GM15510 (cell line): ENCODE data around the gene LRP5.

Experiments
- POLR2A ChIP-seq: IDR thresholded peaks from 3 replicates; pipeline ENCODE4 v1.6.1; 2011; ENCODE audit warnings: borderline replicate concordance; ENCODE audit not compliant: insufficient read length; ENCODE audit errors: extremely low read depth

The LRP5 gene

DNA sequence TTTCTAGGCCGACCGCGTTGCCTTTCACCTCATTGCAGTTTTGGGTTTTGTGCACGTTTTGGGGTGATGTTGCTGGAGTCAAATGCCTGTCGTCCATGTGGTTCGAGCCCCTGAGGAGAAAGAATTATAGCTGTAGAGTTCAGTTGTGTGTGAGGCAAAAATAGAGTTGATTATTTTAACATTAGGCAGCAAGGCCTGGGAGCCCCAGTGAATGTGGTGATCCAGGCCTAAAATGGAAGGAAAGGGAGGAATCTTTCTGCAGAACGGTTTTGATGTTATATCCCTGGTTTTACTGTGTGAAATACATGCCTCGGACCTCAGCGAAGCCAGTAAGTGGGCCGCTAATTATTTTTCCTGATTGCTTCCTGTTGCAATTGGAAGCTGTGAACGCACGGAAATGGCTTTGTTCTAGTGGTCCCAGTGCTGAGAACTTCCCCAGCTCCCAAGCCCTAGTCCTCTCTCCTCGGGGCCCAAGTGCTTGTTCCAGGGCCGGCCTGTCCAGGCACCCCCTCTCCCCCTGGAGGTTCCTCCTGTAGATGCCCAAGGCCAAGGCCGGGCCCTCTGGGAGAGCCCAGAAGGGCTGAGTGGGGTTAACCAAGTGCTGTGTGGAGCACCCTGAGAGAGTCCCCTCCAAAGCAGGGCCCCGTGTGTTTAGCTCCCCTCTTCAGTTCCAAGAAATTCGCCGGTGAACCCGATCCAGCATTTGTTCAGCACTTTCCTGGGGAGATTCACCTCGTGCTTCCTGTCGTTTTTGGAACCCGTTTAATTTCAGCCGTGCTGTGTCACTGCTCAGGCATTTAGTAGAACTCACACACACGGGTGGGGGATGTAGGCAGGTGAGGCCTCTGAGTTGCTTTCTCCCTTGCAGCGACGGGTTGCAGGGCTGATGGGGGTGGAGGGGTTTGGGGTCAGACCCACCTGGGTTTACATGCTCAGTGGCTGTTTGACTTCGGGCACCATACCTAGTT is 2.1 kb downstream of the LRP5 start:
- no peak for TF ChIP-seq POLR2A

DNA sequence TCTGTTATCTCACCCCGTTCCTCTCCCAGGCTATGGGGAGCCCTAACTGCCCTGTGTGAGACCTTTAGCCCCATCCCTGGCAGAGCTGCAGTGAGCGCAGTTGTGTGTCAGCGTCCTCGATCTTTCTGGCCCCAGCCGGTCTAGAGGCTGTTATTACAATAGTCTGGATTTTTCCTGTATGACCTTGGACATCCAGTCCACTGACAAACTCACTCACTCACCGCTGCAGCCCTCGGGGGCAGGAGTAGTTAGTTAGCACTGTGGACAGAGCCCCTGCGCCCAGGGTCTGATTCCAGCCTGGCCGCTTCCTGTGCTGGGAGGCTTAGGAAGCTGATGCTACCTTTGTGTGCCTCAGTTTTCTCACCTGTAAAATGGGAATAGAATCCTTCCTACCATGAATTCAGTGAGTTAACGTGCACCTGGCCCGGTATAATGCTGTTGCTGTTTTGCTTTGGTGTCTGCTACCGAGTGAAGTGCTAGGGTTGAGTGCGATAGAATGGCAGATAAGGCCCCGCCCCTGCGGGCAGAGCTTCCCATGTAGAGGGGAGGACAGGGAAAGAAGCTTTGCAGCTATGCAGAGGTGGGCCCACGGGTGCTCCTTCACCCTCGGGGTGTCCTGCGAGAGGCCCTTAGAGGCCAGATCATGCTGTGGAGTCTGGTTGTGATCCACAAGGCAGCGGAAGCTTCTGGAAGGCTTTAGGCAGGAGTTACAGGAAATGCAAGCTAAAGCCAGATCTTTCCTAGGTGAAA is 3.0 kb downstream of the LRP5 start:
- TF ChIP-seq POLR2A: no peak

DNA sequence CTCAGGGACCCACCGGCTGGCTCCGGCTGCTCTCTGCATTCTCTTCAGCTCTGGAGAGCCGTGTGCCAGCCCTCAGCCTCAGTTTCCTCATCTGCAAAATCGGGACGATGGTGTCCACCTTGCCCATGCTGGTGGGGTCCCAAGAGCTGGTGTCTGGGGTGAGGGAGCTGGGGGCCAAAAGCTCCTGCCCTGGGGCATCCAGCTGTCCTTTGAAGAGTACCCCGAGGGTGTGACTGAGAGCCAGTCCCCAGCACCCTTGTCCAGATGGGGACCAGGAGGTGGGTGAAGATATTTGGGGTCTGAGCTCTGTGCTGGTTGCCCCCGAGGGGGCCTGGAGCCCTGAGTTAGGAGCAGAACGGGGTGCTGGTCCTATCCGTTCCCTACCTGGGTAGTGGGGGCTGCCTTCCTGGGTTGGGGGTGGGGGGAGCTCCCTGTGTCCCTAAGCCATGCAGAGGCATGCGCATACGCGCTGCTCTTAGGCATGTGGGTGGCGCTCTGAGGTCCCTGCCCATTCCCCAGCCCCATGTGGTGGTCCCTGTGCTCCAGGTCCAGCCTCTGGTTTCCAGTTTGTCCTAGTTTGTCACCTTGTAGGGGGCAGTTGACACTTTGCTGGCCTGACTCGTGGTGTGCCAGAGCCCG is 4.9 kb downstream of the LRP5 start:
- TF ChIP-seq POLR2A: no peak

DNA sequence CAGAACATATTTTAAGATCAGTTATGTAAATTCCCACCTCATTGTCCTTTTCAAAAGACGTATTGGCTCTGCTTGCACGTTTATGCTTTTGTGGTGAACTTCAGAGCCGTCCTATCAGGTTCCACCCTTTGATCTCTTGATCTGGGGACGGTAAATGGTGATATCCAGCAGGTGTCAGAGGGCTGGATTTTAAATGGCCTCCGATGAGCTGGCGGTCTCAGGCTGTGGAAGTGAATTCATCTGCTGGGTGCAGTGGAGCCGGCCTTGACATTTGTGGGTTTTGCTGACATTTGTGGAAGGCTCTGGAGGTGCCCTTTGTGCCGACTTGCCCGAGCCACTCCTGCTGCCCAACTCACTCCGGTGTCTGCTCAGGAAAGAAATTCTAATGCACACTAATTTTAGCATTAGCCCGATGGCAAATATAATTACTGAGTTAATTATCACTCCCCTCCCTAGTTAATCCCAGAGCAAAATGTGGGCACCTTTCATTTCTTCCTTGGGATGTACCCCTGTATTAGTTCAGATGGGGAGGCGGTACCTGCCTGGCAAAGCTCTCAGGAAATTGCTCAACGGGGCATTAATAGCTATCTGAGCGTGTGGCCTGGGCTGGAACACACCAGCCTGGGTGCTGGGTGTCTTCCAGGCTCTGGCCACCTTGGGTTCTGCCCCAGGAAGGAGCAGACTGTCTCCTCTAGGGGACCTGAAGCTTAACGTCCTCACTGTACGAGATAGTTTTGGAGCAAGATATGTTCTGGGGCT is 9.1 kb downstream of the LRP5 start:
- no peak for TF ChIP-seq POLR2A

DNA sequence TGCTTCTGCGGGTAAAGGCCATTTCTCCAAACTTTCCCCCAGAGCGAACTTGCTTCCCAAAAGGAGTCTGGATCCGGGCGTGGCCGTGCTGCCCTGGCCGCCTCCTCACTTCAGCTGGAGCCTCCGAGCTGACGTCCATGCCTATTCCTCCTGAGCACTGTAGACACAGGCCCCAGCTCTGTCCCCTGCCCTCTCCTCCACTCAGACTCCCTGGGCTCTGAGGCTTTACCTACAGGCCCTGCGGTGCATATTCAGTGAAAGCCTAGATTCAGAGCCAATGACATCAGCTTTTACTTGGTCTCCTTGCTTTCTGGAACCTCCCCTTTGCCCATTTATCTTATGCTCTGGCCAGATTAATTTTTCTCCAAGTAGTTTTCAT is 9.7 kb downstream of the LRP5 start:
- no peak for TF ChIP-seq POLR2A

- TF ChIP-seq POLR2A: no peak
These were observed 11.8 kb downstream of the LRP5 start for GRCh38 chr11:68324241-68324640.

DNA sequence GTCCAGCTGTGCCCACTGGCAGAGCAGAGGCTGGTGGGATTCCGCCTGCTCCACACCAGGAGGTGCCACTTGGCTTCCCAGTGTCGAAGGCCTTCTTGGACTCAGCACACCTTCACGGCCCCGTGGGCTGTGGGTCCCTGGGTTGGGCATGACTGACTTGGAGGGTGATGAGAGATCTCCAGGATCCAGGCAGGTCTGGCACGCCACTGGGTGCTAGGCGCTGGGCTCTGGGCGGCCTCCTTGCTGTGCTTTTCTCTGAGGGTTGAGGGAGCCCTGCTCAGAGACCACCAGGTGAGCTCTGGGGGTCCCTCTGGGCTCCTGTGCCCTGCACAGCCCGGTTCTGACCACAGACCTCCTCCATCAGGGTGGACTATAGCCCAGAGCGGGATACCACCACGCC is 12.3 kb downstream of the LRP5 start:
- TF ChIP-seq POLR2A: no peak

- TF ChIP-seq POLR2A: no peak
These were observed 13.0 kb downstream of the LRP5 start for GRCh38 chr11:68325183-68325906.

DNA sequence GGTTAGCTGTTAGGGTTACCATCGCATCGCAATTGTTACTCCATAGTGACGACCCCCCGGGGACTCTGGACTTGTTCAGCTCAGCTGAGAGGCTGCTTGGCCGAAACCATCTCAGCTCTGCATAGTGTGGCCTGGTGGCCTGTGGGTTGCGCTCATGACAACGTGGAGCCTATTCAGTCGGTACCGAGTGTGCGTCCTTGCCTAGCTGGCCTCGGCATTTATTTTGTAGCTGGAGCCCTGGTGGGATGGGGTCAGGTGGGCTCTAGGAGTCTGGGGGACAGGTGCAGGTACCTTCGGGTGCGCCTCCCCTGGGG is 13.5 kb downstream of the LRP5 start:
- TF ChIP-seq POLR2A: no peak

- no peak for TF ChIP-seq POLR2A
These were observed 14.2 kb downstream of the LRP5 start for GRCh38 chr11:68326334-68327215.

- no peak for TF ChIP-seq POLR2A
These were observed 15.4 kb downstream of the LRP5 start for GRCh38 chr11:68327586-68328370.

DNA sequence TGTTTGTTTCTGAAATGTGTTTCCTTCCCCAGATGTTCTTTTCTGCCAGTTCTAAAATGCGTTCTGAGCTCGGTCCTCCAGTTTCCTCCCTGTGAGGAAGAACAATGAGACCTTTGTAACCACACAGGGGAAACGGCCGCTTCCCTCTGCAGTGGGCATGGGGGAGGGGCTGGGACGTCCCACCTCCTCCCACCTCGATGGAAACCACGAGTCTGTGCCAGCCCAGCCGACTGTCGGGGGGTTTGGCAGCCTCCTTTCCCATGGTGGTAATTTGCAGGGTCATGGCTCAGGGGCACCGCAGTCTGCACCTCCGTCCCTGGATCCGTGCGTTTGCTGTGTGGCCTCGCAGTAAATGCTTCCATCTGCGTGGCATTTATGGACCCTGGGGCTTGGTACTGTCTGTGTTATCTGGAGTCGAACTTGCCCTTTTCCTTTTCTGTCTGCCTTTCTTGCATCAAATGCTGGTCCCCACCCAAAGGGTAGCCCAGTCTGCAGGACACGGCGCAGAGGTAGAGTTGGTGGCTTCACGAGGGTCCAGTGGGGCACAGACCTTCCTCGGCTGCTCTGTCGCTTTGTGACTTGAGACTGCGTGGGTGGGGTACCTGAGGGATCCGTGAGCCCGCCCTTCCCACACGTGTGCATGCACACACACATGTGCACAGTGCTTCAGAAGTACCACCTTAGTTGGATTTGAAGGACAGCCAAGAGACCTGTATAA is 16.1 kb downstream of the LRP5 start:
- no peak for TF ChIP-seq POLR2A

DNA sequence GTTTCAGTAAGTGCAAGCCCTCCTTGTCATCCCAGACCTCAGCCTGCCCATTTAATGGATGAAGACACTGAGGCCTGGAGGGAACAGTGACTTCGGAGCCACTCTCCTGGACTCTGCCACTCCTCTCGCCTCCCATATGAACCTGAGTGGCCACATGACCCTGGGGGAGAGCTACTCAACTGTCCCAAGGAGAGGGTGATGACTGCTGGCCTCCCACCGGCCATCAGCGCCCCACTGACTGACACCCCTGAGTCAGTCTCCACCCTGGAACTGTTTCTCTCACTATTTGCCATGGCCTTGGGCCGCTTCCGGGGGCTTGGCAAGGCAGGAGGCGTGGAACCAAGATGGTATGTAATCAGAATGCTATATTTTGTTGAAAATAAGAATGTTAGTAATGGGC is 17.1 kb downstream of the LRP5 start:
- TF ChIP-seq POLR2A: no peak
